HG02763 (cell line): ENCODE measurements around the gene STMN3.
"Not testable (repeated sequence)": the region's sequence is repeated elsewhere in the genome, so short reads cannot be mapped to it uniquely, and the experiment has no call there.

ENCODE experiments used
- ATAC-seq: cut with Tn5 transposase; IDR thresholded peaks from one replicate; pipeline ENCODE4 v1.9.1; 2021; ENCODE audit warnings: mild to moderate bottlenecking, moderate library complexity; ENCODE audit not compliant: unreplicated experiment

STMN3 gene

DNA sequence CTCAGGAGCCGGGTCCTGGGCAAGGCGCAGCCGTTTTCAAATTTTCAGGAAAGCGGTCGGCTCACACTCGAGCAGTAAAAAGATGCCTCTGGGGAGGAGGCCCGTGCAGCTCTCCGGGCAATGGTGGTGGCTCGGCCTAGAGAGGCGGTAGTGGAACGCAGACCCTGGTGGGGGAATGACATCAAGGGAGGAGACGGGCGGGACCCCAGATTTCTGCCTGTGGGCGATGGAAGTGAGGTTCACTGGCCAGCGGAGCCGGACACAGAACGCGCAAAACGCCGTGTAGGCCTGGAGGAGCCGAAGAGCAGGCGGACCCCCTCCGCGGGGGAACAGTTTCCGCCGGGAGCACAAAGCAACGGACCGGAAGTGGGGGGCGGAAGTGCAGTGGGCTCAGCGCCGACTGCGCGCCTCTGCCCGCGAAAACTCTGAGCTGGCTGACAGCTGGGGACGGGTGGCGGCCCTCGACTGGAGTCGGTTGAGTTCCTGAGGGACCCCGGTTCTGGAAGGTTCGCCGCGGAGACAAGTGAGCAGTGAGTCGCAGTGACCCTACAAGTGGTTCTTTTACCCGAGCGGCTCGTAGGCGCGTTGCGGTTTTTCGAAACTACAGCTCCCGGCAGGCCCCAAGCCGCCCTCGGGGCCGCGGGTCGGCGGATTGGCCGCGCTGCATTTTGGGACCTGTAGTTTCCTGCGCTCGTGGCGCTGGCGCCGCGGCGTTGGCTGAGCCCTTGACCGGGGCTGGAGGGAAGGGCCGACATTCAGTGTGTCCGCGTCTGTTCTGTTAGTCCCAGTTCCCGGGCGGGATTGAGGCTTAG is 4.9 kb upstream of the STMN3 start, which contains the start of gene RTEL1:
Gene RTEL1, plus strand, starts transcription at position 376 of the 812 bp plus-strand sequence. CDS start 1,091 bp downstream, outside the sequence.
- ATAC-seq, result peak; percentile 82

DNA sequence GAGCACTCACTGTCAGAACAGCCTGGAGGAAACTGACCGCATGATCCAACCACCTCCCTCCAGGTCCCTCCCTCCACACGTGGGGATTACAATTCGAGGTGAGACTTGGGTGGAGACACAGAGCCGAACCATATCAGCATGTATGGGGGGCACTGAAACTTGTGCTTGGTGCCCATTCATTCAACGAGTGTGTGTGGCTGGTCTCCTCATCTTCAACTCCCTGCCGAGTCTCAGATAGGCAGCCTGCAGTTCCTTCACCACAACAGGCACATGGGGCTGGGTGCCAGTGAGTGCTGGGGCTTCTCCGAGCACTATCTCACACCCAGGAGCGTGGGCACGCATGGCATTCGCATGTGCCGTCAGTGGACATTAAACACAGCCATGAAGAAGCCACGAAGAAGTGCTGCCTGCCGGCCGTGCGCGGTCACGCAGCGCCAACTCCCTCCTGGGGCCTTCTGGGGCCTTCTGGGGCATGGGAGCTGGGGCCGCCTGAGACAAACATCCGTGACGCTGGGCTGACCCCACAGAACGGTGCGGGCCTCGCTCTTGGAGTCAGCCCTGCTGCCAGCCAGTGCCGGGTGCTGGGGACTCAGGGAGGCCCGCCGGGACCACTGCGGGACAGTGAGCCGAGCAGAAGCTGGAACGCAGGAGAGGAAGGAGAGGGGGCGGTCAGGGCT is 4.2 kb upstream of the STMN3 start:
- no peak for ATAC-seq

DNA sequence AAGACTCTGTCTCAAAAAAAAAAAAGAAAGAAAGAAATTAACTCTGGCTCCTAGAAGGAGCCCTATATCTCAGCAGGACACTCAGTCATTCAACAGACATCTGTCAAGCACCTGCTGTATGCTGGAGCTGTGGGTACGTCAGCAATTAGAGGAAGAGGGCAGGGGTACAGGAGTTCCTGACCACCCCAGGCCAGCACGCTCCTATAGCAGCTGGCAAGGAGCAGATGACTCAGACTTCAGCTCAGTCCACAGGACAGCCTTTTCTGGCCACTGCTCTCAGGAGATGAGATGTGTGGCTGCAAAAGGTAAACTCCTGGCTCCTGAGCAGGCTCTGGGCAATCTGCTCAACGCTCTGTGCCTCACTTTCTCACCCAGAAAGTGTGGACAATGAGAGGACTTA is 3.2 kb upstream of the STMN3 start:
- no peak for ATAC-seq

DNA sequence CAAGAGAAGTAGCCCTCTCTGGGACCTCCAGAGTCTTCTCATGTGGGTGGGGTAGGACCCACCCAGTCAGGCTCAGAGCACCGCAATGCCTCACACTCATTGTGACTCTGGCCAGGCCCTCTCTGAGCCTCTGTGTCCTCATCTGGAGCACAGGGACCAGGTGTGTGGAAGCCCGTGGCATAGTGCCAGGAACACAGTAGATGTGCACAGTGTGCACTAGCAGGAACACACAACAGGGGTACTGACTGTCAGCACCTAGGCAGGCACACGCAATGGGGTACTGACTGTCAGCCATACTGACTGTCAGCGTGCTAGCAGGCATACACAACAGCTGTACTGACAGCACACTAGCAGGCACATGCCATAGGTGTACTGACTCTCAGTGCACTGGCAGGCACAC is 2.0 kb upstream of the STMN3 start:
- ATAC-seq, result no peak

DNA sequence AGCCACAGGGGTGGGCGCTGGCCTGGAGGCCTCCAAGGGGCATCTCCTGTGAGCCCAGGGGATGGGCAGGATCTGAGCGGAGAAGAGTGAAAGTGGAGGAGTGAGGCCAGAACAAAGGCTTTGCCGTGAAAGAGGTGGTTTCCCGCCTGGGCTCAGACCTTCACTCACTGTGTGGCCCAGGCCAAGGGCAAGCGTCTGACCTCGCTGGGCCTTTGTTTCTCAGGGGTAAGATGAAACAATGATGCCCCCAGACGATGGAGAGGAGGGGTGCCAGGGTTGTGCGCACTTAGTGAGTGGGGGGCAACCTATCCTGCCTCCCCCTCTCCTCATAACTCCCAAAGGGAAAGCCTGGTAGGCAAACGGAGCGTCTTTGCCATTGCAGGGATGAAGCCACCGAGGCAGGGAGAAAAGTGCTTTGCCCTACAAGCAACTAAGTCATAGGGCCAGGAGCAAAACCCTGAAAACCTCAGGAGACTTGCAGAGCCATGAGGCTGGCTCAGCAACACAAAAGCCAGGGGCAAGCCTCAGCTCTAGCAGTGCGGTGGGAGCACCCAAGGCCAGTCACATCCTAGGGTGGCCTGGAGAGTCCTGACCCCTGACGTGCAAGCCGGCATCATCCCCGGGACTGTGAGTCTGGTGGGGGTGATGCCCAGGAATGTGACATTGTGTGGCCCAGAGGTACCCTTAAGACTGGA is 897 bp upstream of the STMN3 start:
- ATAC-seq, result no peak

DNA sequence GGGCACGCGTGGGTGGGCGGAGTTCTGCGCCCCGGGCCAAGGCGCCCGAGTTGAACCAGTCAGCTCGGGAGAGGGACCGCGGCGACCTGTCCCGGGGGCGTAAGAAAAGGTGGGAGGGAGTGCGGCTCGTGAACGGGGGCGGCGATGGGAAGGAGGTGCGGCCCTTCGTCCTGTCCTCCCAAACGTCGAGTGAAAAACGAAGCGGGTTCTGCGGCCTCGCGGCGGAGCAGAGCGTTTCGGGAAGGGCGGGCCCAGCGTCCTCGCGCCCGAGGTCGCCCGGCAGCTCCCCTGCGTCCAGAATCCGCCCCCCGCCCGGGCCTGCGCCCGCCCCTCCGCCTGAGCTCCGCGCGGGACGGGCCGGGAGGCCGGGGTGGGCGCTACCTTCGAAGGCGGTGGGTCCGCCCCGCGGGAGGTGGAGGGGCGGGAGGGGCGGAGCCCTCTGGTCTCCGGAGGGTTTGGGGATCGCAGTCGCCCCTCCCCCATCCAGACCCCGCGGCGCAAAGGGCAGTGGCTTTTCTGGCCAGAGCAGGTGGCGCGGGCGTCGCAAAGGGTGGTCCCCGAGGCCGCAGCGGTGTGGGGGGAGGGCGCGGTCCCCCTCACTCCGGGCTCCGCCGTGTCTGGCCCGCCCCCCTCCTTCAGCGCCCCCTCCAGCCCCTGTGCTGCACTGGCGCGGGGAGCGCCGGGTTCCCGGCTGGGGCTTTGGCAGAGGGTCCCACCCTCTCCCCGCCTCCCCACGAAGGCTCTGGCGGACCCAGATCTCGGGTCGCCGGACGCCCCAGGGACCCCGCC is 838 bp downstream of the STMN3 start:
- no peak for ATAC-seq

DNA sequence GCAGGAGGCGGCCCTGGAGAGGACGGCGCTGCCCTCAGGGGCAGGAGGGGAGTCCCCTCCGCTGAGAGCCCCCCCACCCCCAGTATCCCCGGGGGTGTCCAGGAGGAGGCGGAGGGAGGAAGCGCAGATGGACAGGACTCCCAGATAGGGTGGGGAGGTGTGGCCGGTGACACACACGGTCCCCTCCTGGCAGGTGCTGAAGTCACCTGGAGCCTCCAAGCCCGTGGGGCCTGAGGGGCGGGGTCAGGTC is 1.4 kb downstream of the STMN3 start:
- ATAC-seq, result no peak

DNA sequence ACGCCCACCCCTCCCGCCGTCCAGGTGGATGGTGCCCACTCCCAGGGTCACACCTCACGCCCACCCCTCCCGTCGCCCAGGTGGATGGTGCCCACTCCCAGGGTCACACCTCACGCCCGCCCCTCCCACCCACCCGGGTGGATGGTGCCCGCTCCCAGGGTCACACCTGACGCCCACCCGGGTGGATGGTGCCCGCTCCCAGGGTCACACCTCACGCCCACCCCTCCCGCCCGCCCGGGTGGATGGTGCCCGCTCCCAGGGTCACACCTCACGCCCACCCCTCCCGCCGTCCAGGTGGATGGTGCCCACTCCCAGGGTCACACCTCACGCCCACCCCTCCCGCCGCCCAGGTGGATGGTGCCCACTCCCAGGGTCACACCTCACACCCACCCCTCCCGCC is 2.7 kb downstream of the STMN3 start:
- ATAC-seq, result not testable (repeated sequence)

DNA sequence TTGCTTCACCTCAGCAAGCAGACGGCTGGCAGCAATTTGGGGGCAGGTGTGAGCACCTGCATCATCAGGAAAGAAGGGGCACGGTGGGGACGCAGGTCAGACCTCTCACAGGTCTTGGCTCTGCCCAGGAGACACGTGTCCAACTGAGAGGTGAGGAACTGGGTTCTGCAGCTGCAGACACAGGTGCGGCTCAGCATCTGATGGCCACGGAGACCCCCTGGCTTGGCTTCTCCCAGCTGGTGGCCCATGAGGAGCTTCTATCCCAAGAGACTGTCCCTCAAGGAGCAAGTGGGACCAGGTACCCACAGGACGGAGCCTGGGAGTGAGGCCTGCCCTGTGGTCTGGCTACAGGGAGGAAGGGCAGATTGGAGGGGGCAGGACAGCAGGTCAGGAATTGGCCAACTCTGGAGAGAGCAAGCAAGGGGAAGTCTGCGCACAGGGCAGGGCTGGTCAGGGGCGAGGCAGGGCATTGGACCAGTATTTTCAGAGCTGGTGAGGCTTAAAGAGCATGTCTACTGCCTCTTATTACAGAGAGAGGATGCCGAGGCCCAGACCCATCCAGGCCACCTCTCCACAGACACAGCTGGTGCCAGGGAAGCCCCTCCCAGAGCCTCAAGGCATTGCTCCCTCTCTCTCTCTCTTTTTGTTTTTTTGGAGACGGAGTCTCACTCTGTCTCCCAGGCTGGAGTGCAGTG is 4.2 kb downstream of the STMN3 start:
- no peak for ATAC-seq

DNA sequence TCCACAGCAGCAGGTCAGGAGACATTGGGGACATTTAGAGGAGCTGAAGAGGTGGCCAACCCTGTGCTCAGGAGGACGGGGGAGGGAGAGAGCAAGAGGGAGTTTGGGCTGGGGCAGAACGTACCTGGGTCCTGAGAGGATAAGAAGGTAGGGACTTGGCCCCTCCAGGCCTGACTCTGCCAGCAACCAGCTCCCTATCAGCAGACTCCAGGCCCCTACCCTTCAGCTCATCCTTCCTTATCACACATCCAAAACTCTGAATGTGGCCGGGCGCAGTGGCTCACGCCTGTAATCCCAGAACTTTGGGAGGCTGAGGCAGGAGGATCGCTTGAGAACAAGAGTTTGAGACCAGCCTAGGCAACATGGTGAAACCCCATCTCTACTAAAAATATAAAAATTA is 5.0 kb downstream of the STMN3 start:
- ATAC-seq, result no peak

DNA sequence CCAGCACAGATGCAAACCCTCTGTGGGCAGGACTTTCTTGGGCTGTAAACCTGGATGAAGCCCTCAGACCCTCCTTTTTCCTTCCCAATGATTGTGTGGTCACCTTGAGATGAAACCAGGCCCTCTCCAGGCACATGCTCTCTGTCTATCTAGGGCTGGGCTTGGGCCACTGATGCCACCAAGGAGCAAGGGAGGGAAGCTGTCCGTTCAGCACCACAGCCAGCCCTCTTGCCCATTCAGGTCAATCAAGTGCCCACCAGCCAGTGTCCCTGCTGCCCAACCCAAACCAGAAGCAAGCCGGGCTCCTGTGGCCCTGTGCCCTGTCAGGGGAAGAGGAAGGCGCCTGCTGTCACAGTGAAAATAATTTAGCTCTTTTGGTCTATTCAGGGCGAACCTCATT is 8.0 kb downstream of the STMN3 start:
- ATAC-seq, result no peak

DNA sequence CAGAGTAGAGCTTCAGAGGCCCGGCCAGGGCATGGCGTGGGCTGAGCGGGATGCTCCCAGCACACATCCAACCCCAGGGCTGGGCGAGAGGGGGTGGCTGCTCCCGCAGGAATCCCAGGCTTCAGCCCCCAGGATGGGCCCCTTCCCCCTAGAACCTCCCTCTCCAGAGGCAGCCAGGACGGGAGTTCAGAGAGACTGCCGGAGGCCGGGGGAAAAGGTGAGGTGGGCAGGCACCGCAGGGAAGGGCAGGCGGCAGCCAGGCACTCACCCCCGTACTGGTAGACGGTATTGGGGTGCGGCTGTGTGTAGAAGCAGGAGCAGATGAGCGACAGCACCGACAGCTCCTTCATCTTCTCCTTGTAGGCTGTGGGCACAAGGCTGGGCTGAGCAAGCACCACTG is 9.3 kb downstream of the STMN3 start:
- ATAC-seq, result no peak

DNA sequence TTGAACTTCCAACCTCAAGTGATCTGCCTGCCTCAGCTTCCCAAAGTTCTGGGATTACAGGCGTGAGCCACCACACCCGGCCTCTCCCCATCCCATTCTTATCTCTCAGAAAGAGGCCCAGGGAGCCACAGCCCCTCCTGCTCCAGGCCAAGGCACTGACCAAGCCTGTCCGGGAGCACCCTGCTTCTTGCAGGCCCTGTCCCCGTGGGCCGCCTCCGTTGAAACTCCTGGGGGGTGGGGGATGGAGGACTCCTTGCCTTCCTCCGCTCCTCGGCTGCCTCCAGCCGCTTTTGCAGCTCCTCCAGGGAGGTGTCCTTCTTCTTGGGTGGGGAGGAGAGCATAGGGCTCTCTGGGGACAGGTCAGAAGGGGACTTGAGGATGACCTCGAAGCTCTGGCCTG is 9.7 kb downstream of the STMN3 start:
- no peak for ATAC-seq

DNA sequence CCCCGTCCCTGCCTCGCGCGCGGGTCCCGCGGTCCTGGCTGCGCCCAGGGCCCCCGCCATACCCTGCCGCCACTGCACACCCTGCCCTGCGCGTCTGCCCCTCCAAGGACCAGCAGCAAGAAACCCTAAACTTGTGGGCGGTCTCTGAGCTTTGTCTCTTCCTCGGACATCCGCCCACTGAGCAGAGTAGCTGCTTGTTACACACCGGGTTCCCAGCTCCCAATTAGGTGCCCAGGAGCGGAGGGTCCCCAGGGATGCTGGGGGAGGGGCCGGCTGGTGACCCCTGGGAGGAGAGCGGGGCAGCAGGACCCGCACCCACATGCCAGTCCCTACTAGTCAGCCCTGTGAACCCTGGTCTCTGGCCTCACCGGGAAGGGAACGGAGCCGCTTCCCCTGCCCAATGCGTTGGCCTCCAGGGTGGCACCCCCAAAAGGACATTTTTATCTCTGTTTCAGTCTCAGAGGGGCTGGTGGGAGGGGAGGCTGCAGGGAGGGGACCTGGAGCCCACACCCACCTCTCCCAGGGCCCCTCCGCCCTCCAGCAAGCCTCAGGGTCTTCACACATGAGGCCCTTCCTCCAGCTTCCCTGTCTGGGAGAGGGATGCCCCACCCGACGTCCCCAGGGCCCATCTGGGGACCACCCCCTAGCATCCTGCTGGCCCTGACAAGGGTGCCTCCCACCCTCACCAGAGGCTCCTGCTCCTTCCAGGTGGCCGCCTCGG is 10.5 kb downstream of the STMN3 start:
- ATAC-seq, result no peak

DNA sequence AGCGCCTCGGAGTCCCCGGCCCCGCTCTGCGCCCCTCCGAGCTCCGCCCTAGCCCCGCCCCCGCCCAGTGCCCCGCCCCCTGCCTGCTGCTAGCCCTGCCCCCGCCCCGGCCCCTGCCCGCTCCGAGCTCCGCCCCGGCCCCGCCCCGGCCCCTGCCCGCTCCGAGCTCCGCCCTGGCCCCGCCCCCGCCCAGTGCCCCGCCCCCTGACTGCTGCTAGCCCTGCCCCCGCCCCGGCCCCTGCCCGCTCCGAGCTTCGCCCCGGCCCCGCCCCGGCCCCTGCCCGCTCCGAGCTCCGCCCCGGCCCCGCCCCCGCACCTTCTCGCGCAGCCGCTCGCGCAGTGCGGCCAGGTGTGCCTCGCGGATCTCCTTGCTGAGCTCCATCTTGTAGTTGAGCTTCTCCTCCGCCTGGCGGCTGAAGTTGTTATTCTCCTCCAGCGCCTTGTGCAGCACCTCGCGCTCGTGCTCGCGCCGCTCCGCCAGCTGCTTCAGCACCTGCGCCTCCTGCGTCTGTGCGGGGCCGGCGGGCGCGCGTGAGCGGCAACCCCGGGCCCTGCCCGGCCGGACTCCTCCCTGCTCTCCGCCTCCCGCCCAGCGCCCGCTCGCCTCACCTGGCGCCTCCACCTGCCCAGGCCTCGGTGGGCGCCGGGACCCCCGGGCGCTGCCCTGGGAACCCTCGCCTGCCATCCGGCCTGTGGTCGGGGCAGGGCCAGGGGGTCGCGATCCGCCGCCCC is 11.3 kb downstream of the STMN3 start:
- ATAC-seq, result peak; percentile 69

DNA sequence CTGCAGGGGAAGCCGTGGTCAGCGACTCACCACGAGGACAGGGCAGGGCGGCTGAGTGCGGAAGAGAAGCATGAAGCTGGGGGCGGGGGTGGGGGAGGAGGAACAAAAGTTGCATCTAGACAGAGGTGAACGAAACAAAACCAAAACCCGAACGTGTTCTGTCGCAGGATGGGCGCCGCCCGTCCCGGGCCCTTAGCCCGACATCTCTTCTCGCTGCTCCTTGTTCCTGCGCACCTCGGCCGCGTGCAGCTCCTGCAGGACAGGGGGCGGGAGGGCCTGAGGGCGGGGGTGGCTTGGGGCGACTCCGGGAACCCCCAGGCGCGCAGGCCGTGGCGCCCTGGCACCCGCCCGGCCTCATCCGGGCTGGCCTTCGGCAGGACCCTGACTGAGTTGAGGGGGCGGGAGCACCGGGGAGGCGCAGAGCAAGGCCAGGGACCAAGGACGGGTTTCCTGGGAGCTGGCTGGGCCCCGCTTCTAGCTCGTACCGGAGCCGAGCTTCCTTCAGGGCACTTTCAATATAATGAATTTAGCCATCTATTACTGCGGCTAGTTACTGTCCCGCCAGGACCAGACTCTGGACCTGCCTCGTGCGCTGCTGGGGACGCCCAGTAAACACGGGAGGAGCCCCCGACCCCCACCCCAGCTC is 12.0 kb downstream of the STMN3 start:
- ATAC-seq, result peak; percentile 13

DNA sequence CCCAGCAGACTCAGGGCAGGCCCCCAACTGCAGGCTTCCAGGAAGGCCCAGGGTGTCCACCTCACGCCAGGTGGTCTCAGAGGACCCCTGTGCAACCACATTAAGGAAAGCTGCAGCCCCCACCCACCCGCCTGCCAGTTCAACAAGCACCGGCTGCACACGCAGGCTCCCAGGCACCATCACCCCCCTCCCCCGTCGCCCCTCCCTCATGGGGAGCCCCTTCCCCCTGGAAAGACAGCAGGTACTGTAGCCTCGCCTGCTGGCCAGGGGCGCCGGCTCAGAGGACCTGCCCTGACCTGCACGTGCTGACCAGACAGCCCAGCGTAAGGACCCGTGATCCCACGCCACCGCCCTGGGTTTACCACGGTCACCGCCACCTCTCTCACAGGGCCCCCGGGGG is 12.5 kb downstream of the STMN3 start:
- ATAC-seq, result not testable (repeated sequence)

DNA sequence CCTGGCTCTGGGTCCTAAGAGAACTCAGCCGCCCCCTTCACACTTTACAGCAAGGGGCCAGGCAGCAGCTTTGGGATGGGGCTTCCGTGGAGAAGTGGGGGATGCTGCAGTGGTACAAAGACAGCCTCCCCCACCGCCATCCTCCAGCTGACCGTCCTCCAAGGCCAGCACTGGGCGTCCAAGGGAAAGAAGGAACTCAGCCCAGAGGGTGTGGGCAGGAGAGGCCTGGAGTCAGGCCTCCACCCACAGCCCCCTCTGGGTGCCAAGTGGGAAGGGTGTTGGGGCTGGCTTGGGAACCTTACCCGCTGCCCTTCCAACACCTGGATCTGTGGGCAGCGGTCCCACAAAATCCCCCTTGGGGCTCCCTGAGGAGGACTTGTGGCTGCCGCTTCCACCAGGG is 13.1 kb downstream of the STMN3 start:
- ATAC-seq, result no peak
